Measurements from ENCODE around the gene CELF3.

DNA sequence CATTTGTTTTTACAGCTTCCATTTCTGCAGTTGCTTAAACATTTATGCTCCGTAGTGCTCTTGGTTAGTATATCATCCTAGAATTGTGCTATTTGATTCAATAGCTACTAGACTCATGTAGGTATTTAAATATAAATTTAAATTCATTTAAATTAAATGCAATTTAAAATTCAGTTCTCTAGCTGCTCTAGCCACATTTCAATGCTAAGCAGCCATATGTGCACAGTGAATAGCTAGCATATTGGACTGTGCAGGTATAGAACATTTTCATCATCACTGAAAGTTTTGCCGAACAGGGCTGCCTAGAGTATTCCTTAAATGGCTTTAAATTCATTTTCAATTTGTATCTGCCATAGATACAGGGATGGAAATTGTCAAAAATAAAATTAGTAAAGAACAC lies 32.5 kb downstream of the CELF3 start:
- no peak for TF ChIP-seq ZNF792 (tag by site-specific recombination; IDR thresholded peaks at IDR 0.05)
- TF ChIP-seq ZSCAN4 (tag by site-specific recombination; IDR thresholded peaks at IDR 0.05) = no peak
- TF ChIP-seq CTCF (tag by site-specific recombination; IDR thresholded peaks at IDR 0.05) = no peak
- TF ChIP-seq REST (tag by site-specific recombination; IDR thresholded peaks at IDR 0.05) = no peak
- TF ChIP-seq, protein P1, sequence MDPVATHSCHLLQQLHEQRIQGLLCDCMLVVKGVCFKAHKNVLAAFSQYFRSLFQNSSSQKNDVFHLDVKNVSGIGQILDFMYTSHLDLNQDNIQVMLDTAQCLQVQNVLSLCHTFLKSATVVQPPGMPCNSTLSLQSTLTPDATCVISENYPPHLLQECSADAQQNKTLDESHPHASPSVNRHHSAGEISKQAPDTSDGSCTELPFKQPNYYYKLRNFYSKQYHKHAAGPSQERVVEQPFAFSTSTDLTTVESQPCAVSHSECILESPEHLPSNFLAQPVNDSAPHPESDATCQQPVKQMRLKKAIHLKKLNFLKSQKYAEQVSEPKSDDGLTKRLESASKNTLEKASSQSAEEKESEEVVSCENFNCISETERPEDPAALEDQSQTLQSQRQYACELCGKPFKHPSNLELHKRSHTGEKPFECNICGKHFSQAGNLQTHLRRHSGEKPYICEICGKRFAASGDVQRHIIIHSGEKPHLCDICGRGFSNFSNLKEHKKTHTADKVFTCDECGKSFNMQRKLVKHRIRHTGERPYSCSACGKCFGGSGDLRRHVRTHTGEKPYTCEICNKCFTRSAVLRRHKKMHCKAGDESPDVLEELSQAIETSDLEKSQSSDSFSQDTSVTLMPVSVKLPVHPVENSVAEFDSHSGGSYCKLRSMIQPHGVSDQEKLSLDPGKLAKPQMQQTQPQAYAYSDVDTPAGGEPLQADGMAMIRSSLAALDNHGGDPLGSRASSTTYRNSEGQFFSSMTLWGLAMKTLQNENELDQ (tag by site-specific recombination; IDR thresholded peaks at IDR 0.05; ENCODE audit: low read depth) = no peak
- TF ChIP-seq, protein P2, sequence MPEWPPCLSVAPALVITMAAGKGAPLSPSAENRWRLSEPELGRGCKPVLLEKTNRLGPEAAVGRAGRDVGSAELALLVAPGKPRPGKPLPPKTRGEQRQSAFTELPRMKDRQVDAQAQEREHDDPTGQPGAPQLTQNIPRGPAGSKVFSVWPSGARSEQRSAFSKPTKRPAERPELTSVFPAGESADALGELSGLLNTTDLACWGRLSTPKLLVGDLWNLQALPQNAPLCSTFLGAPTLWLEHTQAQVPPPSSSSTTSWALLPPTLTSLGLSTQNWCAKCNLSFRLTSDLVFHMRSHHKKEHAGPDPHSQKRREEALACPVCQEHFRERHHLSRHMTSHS (tag by site-specific recombination; IDR thresholded peaks at IDR 0.05) = no peak
- no peak for TF ChIP-seq KLF17 (tag by site-specific recombination; IDR thresholded peaks at IDR 0.05)
- TF ChIP-seq ZNF335 (tag by site-specific recombination; conservative IDR thresholded peaks at IDR 0.05) = no peak
- no peak for TF ChIP-seq HOXC10 (CRISPR knock-in tag; IDR thresholded peaks at IDR 0.05)
- no peak for TF ChIP-seq ZBTB1 (tag by site-specific recombination; IDR thresholded peaks at IDR 0.05)
- TF ChIP-seq ZNF585B (tag by site-specific recombination; IDR thresholded peaks at IDR 0.05) = no peak
